Adrenal gland (tissue), 12 donors: ENCODE results near the gene CFAP251. TPM values are rescaled to one million over a fixed set of nuclear protein-coding genes. Genes with fewer than 3 reads are reported as not detected.

Experiments
- DNase-seq, 7 donors: peaks; one replicate each; pipeline ENCODE4 v3.0.0-alpha.2; 2019 to 2020
- H3K27ac ChIP-seq, 5 donors: fragments of 200-600 bp; sonication (generic) in 4 of 5; 1 replicate in 3 of 5; 2 replicates in 2 of 5; pipeline versions ENCODE4 v1.5.1 to v1.8.0; 2016 to 2020; ENCODE audit warnings: mild to moderate bottlenecking in 1 of 5
- H3K27me3 ChIP-seq: fragments of 200-600 bp; 2 replicates; pipeline ENCODE4 v1.8.0; 2021
- H3K36me3 ChIP-seq, 2 donors: fragments of 200-600 bp; replicated peaks in 1 of 2; 1 replicate in 1 of 2; 2 replicates in 1 of 2; pipeline versions ENCODE4 v1.5.1 to v1.8.0; 2018 to 2022
- H3K4me1 ChIP-seq, 2 donors: fragments of 200-600 bp; replicated peaks in 1 of 2; 1 replicate in 1 of 2; 2 replicates in 1 of 2; pipeline versions ENCODE4 v1.5.1 to v1.8.0; 2018 to 2021
- H3K4me3 ChIP-seq, 4 donors: fragments of 200-600 bp; sonication (generic) in 3 of 4; one replicate each; pipeline ENCODE4 v1.5.1; 2016 to 2018
- H3K9me3 ChIP-seq, 3 donors: fragments of 200-600 bp; sonication (generic) in 1 of 3; replicated peaks in 1 of 3; 1 replicate in 2 of 3; 2 replicates in 1 of 3; pipeline versions ENCODE4 v1.5.1 to v1.8.0; 2016 to 2021
- CTCF ChIP-seq, 6 experiments: fragments of 450-650 bp in 4 of 6; fragments of 200-600 bp in 2 of 6; sonication (generic) in 1 of 6; IDR thresholded peaks; 1 replicate in 5 of 6; 2 replicates in 1 of 6; pipeline versions ENCODE4 v1.5.1 to v1.8.0; 2016 to 2021; ENCODE audit warnings: antibody characterized with exemption in 6 of 6, mild to moderate bottlenecking in 2 of 6, moderate library complexity in 1 of 6
- POLR2A ChIP-seq, 2 donors: fragments of 450-650 bp; IDR thresholded peaks; one replicate each; pipeline ENCODE4 v1.6.1; 2017; ENCODE audit warnings: antibody characterized with exemption in 2 of 2, mild to moderate bottlenecking in 2 of 2, moderate library complexity in 1 of 2
- WGBS, 4 donors: extraction: QIAGEN DNeasy Blood & Tissue Kit in 2 of 4; methylation state at CpG; one replicate each; pipeline versions ENCODE4 v1.1.5 to v1.1.7; 2013 to 2017; 5-methylcytosine and 5-hydroxymethylcytosine counted together
- intact Hi-C, 2 donors: fragments of 100-400 bp; cut with DNase I; formaldehyde crosslinking; loops; one replicate each; pipeline versions ENCODE4 v1.14.1 to v1.15.0; 2022 to 2023
- polyA plus RNA-seq, 3 donors: library from polyadenylated mRNA; stranded (reverse); fragments of 200-250 nt in 2 of 3; fragments of 350-450 nt in 1 of 3; fragmentation: Illumina TruSeq in 1 of 3; extraction: RNeasy Lipid Tissue Mini Kit (QIAGEN cat#74804) in 1 of 3; gene quantifications; one replicate each; pipeline ENCODE4 v1.2.3, GENCODE V29; 2013 to 2014
- total RNA-seq, 9 donors: library from RNA; depleted of rRNA in 4 of 9; stranded (reverse); fragments of >200 nt in 4 of 9; fragments of 120-200 nt in 1 of 9; fragmentation: NEBNext Ultra II Directional in 1 of 9; extraction: Animal tissue kit (Norgen Biotek cat#: 25700) in 1 of 9; gene quantifications; one replicate each; pipeline versions ENCODE4 v1.1.0 to v1.2.4, GENCODE V29; 2013 to 2023
- donor health status: healthy with polysubstance abuse.
- donor health status: Bipolar disorder and iron deficiency.
- donor health status: DM: yes; HTN: yes; CAD: no.
- donor health status: DM: no; HTN: no; CAD: no.
- donor health status: DM: no; HTN: no; CAD: no.
- donor health status: DM: yes; HTN: yes; CAD: no.

Gene CFAP251
- total and polyA plus RNA-seq, 12 donors = 0.30 to 11.6 (median 2.7) TPM

- TF ChIP-seq CTCF (IDR thresholded peaks at IDR 0.05) = no peak
- no peak overlapping the region for H3K27ac ChIP-seq
- intact Hi-C loops = no loop called here
Observed at GRCh38 chr12:121943926-121944325, 25.5 kb downstream of the CFAP251 start.

GRCh38 chr12:121946313-121947025, 28.1 kb downstream of the CFAP251 start:
- Histone ChIP-seq H3K27me3 (no peaks in the 10 kb centered on the region), H3K4me1 (no peaks in the 10 kb centered on the region), H3K9me3 (no peaks in the 10 kb centered on the region), H3K36me3 (no peaks in the 10 kb centered on the region), H3K4me3 (no peak overlapping the region), H3K27ac (no peak overlapping the region)
- intact Hi-C loops = no loop called here
- 95 to 100% (median 98%) methylated on average over 2 of the region's 2 CpGs for WGBS, 4 donors
- TF ChIP-seq CTCF (IDR thresholded peaks at IDR 0.05) = no peak
- no peak for TF ChIP-seq POLR2A (IDR thresholded peaks at IDR 0.05)
- DNase-seq = no peak

More at GRCh38 chr12:121943926-121944325, 25.5 kb downstream of the CFAP251 start:
- Histone ChIP-seq H3K4me1 (no peaks in the 10 kb centered on the region), H3K9me3 (no peaks in the 10 kb centered on the region), H3K4me3 (no peak overlapping the region), H3K36me3 (no peaks in the 10 kb centered on the region), H3K27me3 (no peaks in the 10 kb centered on the region)
- no peak for DNase-seq

GRCh38 chr12:121947981-121948380, 29.6 kb downstream of the CFAP251 start:
- 91 to 96% (median 94%) methylated on average over 2 of the region's 2 CpGs for WGBS, 4 donors
- intact Hi-C loops = no loop called here

More at GRCh38 chr12:121947981-121948380, 29.6 kb downstream of the CFAP251 start:
- Histone ChIP-seq H3K27me3 (no peaks in the 10 kb centered on the region), H3K9me3 (no peaks in the 10 kb centered on the region), H3K4me1 (no peaks in the 10 kb centered on the region), H3K4me3 (no peak overlapping the region), H3K27ac (no peak overlapping the region), H3K36me3 (no peaks in the 10 kb centered on the region)
- DNase-seq = no peak
- TF ChIP-seq CTCF (IDR thresholded peaks at IDR 0.05) = no peak
- no peak for TF ChIP-seq POLR2A (IDR thresholded peaks at IDR 0.05)
